ENCODE measurements around the gene ZNF605. TPM values are rescaled to one million over a fixed set of nuclear protein-coding genes. Genes with fewer than 3 reads are reported as not detected.
"Not testable (repeated sequence)": the region's sequence is repeated elsewhere in the genome, so short reads cannot be mapped to it uniquely, and the experiment has no call there.

Gene ZNF605
- total and polyA plus RNA-seq, 7 donors: 1.6 to 8.8 (median 6.6) TPM

GRCh38 chr12:132908145-132909029 lies 47.7 kb downstream of the ZNF605 start:
- Histone ChIP-seq H3K36me3 (ENCODE audit: insufficient read depth in 1 of 2, low read depth in 1 of 2) (no peaks in the 10 kb centered on the region), H3K4me1 (no peaks in the 10 kb centered on the region), H3K27ac (peak overlapping the region; percentile 41), H3K4me3 (peak overlapping the region; percentile 64), H3K9me3 (peaks cover 27% of the 10 kb centered on the region), H3K27me3 (ENCODE audit: insufficient read depth in 3 of 3, low read length in 2 of 3) (peaks cover 0 to 28% (median 0%) of the 10 kb centered on the region in 3 donors)
- WGBS, 3 donors: 1% methylated on average over 79 to 85 of the region's 85 CpGs
- peak; percentile 87 to 95 (median 90) for ATAC-seq
- peak; percentile 93 to 97 for DNase-seq
- intact Hi-C loops (cut with DNase I): no loop called here
- no peak for TF ChIP-seq CTCF (IDR thresholded peaks at IDR 0.05)

- intact Hi-C loops (cut with DNase I); H3K36me3 ChIP-seq (ENCODE audit: insufficient read depth in 1 of 2, low read depth in 1 of 2); ATAC-seq; H3K4me1 ChIP-seq: not testable (repeated sequence)
- Histone ChIP-seq H3K4me3 (peak overlapping the region; percentile 64), H3K27me3 (ENCODE audit: insufficient read depth in 3 of 3, low read length in 2 of 3) (peaks cover 0 to 28% (median 0%) of the 10 kb centered on the region in 3 donors), H3K9me3 (peaks cover 29% of the 10 kb centered on the region), H3K27ac (peak overlapping the region; percentile 41)
- peak in 1 of 2 donors; percentile 49 for DNase-seq
- 5 to 6% (median 6%) methylated on average over 19 to 23 of the region's 23 CpGs for WGBS, 3 donors
Measured at GRCh38 chr12:132907789-132908144, 48.3 kb downstream of the ZNF605 start.

- 8 to 19% (median 19%) methylated on average over 16 of the region's 16 CpGs for WGBS, 3 donors
- Histone ChIP-seq H3K27ac (no peak overlapping the region), H3K27me3 (ENCODE audit: insufficient read depth in 3 of 3, low read length in 2 of 3) (peaks cover 0 to 28% (median 0%) of the 10 kb centered on the region in 3 donors), H3K4me3 (no peak overlapping the region), H3K4me1 (no peaks in the 10 kb centered on the region), H3K36me3 (ENCODE audit: insufficient read depth in 1 of 2, low read depth in 1 of 2) (no peaks in the 10 kb centered on the region), H3K9me3 (peaks cover 28% of the 10 kb centered on the region)
- TF ChIP-seq CTCF (IDR thresholded peaks at IDR 0.05): no peak
- ATAC-seq: no peak
- intact Hi-C loops (cut with DNase I): no loop called here
- DNase-seq: no peak
Measured at GRCh38 chr12:132907216-132907615, 48.9 kb downstream of the ZNF605 start.

GRCh38 chr12:132904718-132905328 lies 51.3 kb downstream of the ZNF605 start:
- 8 to 11% (median 9%) methylated on average over 30 of the region's 30 CpGs for WGBS, 3 donors
- DNase-seq: peak; percentile 79 to 90
- intact Hi-C loops (cut with DNase I): no loop called here
- Histone ChIP-seq H3K4me3 (peak overlapping the region; percentile 16), H3K27me3 (ENCODE audit: insufficient read depth in 3 of 3, low read length in 2 of 3) (peaks cover 0 to 28% (median 0%) of the 10 kb centered on the region in 3 donors), H3K9me3 (peaks cover 18% of the 10 kb centered on the region), H3K4me1 (no peaks in the 10 kb centered on the region), H3K27ac (no peak overlapping the region), H3K36me3 (ENCODE audit: insufficient read depth in 1 of 2, low read depth in 1 of 2) (no peaks in the 10 kb centered on the region)
- TF ChIP-seq CTCF (IDR thresholded peaks at IDR 0.05): peak; percentile 62
- ATAC-seq: peak in 1 of 4 donors; percentile 47

GRCh38 chr12:132899033-132899432 lies 57.1 kb downstream of the ZNF605 start:
- H3K4me1 ChIP-seq: no peaks in the 10 kb centered on the region
- no peak for DNase-seq
- WGBS, 3 donors: 78 to 82% (median 80%) methylated on average over 5 of the region's 5 CpGs
- ATAC-seq: no peak
- no peak overlapping the region for H3K4me3 ChIP-seq
- intact Hi-C loops (cut with DNase I): no loop called here
- TF ChIP-seq CTCF (IDR thresholded peaks at IDR 0.05): no peak
- no peaks in the 10 kb centered on the region for H3K27me3 ChIP-seq (ENCODE audit: insufficient read depth in 3 of 3, low read length in 2 of 3)
- H3K36me3 ChIP-seq (ENCODE audit: insufficient read depth in 1 of 2, low read depth in 1 of 2): no peaks in the 10 kb centered on the region
- H3K9me3 ChIP-seq: peaks cover 6% of the 10 kb centered on the region
- no peak overlapping the region for H3K27ac ChIP-seq

Data from psoas muscle (tissue), 8 donors.